GM12801 (cell line): ENCODE measurements around the gene CPD.

Experiments
- TF ChIP-seq, protein P1 (sequence below): IDR thresholded peaks from one replicate; pipeline ENCODE4 v1.5.1; 2011; ENCODE audit warnings: control low read depth; ENCODE audit not compliant: insufficient read length; ENCODE audit errors: extremely low read depth

Gene CPD

DNA sequence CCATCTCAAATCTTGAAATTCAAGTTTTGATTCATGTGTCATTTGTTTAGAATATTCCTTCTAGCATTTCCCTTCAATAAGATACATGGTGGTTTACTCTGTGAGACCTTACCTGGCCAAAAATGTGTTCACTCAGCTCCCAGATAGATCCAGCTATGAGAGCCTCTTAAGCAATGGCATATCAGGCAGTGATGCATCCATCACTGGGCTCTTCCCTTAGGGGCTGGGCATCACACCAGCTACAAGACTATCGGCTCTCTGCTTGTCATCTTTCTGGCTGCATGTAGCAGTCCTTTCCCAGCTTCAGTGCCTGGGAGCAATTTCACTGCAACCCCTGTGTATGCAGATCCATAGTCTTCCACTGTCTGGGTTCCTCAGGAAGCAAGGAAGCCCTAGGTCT lies 139.1 kb downstream of the CPD start:
- TF ChIP-seq, protein P1, sequence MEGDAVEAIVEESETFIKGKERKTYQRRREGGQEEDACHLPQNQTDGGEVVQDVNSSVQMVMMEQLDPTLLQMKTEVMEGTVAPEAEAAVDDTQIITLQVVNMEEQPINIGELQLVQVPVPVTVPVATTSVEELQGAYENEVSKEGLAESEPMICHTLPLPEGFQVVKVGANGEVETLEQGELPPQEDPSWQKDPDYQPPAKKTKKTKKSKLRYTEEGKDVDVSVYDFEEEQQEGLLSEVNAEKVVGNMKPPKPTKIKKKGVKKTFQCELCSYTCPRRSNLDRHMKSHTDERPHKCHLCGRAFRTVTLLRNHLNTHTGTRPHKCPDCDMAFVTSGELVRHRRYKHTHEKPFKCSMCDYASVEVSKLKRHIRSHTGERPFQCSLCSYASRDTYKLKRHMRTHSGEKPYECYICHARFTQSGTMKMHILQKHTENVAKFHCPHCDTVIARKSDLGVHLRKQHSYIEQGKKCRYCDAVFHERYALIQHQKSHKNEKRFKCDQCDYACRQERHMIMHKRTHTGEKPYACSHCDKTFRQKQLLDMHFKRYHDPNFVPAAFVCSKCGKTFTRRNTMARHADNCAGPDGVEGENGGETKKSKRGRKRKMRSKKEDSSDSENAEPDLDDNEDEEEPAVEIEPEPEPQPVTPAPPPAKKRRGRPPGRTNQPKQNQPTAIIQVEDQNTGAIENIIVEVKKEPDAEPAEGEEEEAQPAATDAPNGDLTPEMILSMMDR, result no peak

DNA sequence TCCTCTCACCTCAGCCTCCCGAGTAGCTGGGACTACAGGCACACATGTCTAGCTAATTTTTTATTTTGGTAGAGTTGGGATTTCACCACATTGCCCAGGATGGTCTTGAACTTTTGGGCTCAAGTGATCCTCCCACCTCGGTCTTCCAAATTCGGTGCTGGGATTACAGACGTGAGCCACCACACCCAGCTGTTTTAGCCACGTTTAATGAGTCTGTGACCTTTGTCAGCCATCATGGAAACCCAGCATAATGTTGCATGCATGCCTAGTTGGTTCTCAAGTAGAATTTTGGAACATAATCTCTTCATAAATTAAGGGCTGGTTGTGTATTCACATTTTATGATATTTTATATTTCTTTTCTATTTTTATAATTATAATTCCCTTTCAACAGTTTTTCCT lies 140.4 kb downstream of the CPD start:
- TF ChIP-seq, protein P1, result no peak
